Heart left ventricle (tissue), 16 donors: Measurements from ENCODE around the gene CMTM3. TPM values are rescaled to one million over a fixed set of nuclear protein-coding genes. Genes with fewer than 3 reads are reported as not detected.
A peak's percentile ranks its signal among the peaks of the same experiment; 100 is the strongest.
"Not testable (repeated sequence)": the region's sequence is repeated elsewhere in the genome, so short reads cannot be mapped to it uniquely, and the experiment has no call there.

Experiments used
- ATAC-seq, 4 donors: fragments of 200-7000 bp; cut with Tn5 transposase; one replicate each; pipeline ENCODE4 v1.9.1; 2020 to 2022; ENCODE audit warnings: moderate library complexity in 4 of 4, mild to moderate bottlenecking in 3 of 4, moderate number of reproducible peaks in 1 of 4
- DNase-seq, 5 donors: peaks; one replicate each; pipeline ENCODE4 v3.0.0-alpha.2; 2020
- H3K27ac ChIP-seq, 12 donors: fragments of 200-600 bp; sonication (generic) in 4 of 12; one replicate each; pipeline versions ENCODE4 v1.5.0 to v1.8.0; 2016 to 2022; ENCODE audit warnings: mild to moderate bottlenecking in 2 of 12
- H3K27me3 ChIP-seq, 9 donors: fragments of 200-600 bp; sonication (generic) in 2 of 9; one replicate each; pipeline versions ENCODE4 v1.5.1 to v1.8.0; 2016 to 2022; ENCODE audit warnings: mild to moderate bottlenecking in 3 of 9
- H3K36me3 ChIP-seq, 9 donors: fragments of 200-600 bp; sonication (generic) in 2 of 9; one replicate each; pipeline versions ENCODE4 v1.5.0 to v1.8.0; 2018 to 2022; ENCODE audit warnings: mild to moderate bottlenecking in 2 of 9
- H3K4me1 ChIP-seq, 12 donors: fragments of 200-600 bp; sonication (generic) in 4 of 12; one replicate each; pipeline versions ENCODE4 v1.5.0 to v1.8.0; 2016 to 2022; ENCODE audit warnings: mild to moderate bottlenecking in 3 of 12
- H3K4me3 ChIP-seq, 12 donors: fragments of 200-600 bp; sonication (generic) in 4 of 12; one replicate each; pipeline versions ENCODE4 v1.5.0 to v1.8.0; 2017 to 2022; ENCODE audit warnings: mild to moderate bottlenecking in 9 of 12, moderate library complexity in 4 of 12
- H3K9me3 ChIP-seq, 12 donors: fragments of 200-600 bp; sonication (generic) in 4 of 12; one replicate each; pipeline versions ENCODE4 v1.5.0 to v1.8.0; 2016 to 2022; ENCODE audit warnings: mild to moderate bottlenecking in 1 of 12
- CTCF ChIP-seq, 12 donors: fragments of 200-600 bp; sonication (generic) in 4 of 12; IDR thresholded peaks; one replicate each; pipeline versions ENCODE4 v1.5.0 to v1.8.0; 2018 to 2022; ENCODE audit warnings: antibody characterized with exemption in 12 of 12, mild to moderate bottlenecking in 5 of 12
- POLR2A ChIP-seq, 2 donors: fragments of 450-650 bp; IDR thresholded peaks; one replicate each; pipeline ENCODE4 v1.6.1; 2017; ENCODE audit warnings: antibody characterized with exemption in 2 of 2, mild to moderate bottlenecking in 2 of 2, moderate library complexity in 2 of 2
- WGBS, 4 donors: extraction: QIAGEN DNeasy Blood & Tissue Kit in 2 of 4; methylation state at CpG; one replicate each; pipeline versions ENCODE4 v1.1.5 to v1.1.7; 2013 to 2018; 5-methylcytosine and 5-hydroxymethylcytosine counted together
- intact Hi-C, 10 donors: fragments of 100-400 bp; cut with DNase I; formaldehyde crosslinking; loops; one replicate each; pipeline versions ENCODE4 v1.11.1 to v1.14.2; 2022
- polyA plus RNA-seq, 2 donors: library from polyadenylated mRNA; stranded (reverse); fragments of 200-250 nt; gene quantifications; one replicate each; pipeline ENCODE4 v1.2.3, GENCODE V29; 2013
- total RNA-seq, 9 donors: library from RNA; depleted of rRNA in 2 of 9; stranded (reverse); fragments of >200 nt in 2 of 9; fragmentation: NEBNext Ultra II Directional in 3 of 9; extraction: Animal tissue kit (Norgen Biotek cat#: 25700) in 3 of 9; gene quantifications; one replicate each; pipeline versions ENCODE4 v1.1.0 to v1.2.4, GENCODE V29; 2016 to 2023
- donor health status: ischemic (EF 13 %, LVEDD 7.1; RV severe dilation, severe dysfunction).
- donor health status: healthy with polysubstance abuse.
- donor health status: DM: no; HTN: yes; CAD: no.
- donor health status: DM: no; HTN: no; CAD: no.
- donor health status: ischemic (EF 25% LVEDD 6.9; RV normal size, moderate dysfunction).
- donor health status: ischemic (EF 25% LVEDD 5.7; RV mildly dilated, moderate dysfunction).
- donor health status: healthy.
- donor health status: DM: yes; HTN: yes; CAD: no.
- donor health status: ischemic (EF 35%, LVEDD 5.7; RV mildly dilated, moderate dysfunction).
- donor health status: nonischemic (EF 11% LVEDD 7.7; RV severe dilation, severe dysfunction).
- donor health status: DM: yes; HTN: yes; CAD: no.
- donor health status: PGD.
- donor health status: ischemic (EF 29% LVEDD 5.4; RV normal size, mild dysfunction).
- donor health status: nonischemic (EF 23%, LVEDD 6.1; RV moderate dilation, normal function).

Gene CMTM3
- total and polyA plus RNA-seq, 11 donors: 5.8 to 30.9 (median 9.6) TPM

GRCh38 chr16:66608241-66609138 is 4.0 kb downstream of the CMTM3 start:
- ATAC-seq (peak; percentile 44 to 68 (median 56)), DNase-seq (peak; percentile 80 to 92 (median 87))
- WGBS, 4 donors: 33 to 36% (median 34%) methylated on average over 16 to 17 of the region's 17 CpGs
- Histone ChIP-seq H3K27ac (peak overlapping the region in 4 of 12 donors; percentile 9 to 35 (median 15)), H3K27me3 (no peaks in the 10 kb centered on the region), H3K4me3 (no peak overlapping the region), H3K4me1 (peaks cover 0 to 41% (median 20%) of the 10 kb centered on the region in 12 donors), H3K9me3 (no peaks in the 10 kb centered on the region), H3K36me3 (peaks cover 0 to 50% (median 44%) of the 10 kb centered on the region in 9 donors)
- intact Hi-C loops: loop anchor here in 8 of 10 donors (1.0 to 10.0 kb wide), 11 partner anchors 54 to 264 kb away; partner anchors contain the start of genes CKLF (in 3 of the 8) and TK2 (in 3 of the 8)
- TF ChIP-seq POLR2A (IDR thresholded peaks at IDR 0.05) (no peak), CTCF (IDR thresholded peaks at IDR 0.05) (peak; percentile 84 to 95 (median 90))

- intact Hi-C loops: loop anchor here in 8 of 10 donors (5.0 to 10.0 kb wide), 10 partner anchors 54 to 263 kb away; partner anchors contain the start of genes CKLF (in 3 of the 8) and TK2 (in 3 of the 8)
- TF ChIP-seq CTCF (IDR thresholded peaks at IDR 0.05): no peak
- no peak for TF ChIP-seq POLR2A (IDR thresholded peaks at IDR 0.05)
- Histone ChIP-seq H3K9me3 (no peaks in the 10 kb centered on the region), H3K36me3 (peaks cover 0 to 57% (median 47%) of the 10 kb centered on the region in 9 donors), H3K27ac (peak overlapping the region in 4 of 12 donors; percentile 9 to 35 (median 15)), H3K4me1 (peaks cover 0 to 35% (median 16%) of the 10 kb centered on the region in 12 donors), H3K27me3 (no peaks in the 10 kb centered on the region), H3K4me3 (no peak overlapping the region)
- 83 to 85% (median 85%) methylated on average over 10 to 12 of the region's 12 CpGs for WGBS, 4 donors
- ATAC-seq (no peak), DNase-seq (no peak)
Observed at GRCh38 chr16:66609139-66609510, 4.6 kb downstream of the CMTM3 start.

GRCh38 chr16:66610111-66610820 is 5.8 kb downstream of the CMTM3 start:
- intact Hi-C loops: loop anchor here in 2 of 10 donors (5.0 to 10.0 kb wide), 2 partner anchors 85 to 257 kb away; partner anchors contain the start of gene CMTM4 (in 1 of the 2)
- TF ChIP-seq POLR2A (IDR thresholded peaks at IDR 0.05): no peak
- no peak for TF ChIP-seq CTCF (IDR thresholded peaks at IDR 0.05)
- DNase-seq (no peak), ATAC-seq (no peak)
- 86 to 90% (median 89%) methylated on average over 13 to 14 of the region's 14 CpGs for WGBS, 4 donors
- H3K27me3 ChIP-seq: no peaks in the 10 kb centered on the region
- no peak overlapping the region for H3K27ac ChIP-seq
- H3K4me1 ChIP-seq: peaks cover 0 to 34% (median 15%) of the 10 kb centered on the region in 12 donors
- H3K9me3 ChIP-seq: no peaks in the 10 kb centered on the region
- H3K4me3 ChIP-seq: no peak overlapping the region
- H3K36me3 ChIP-seq: peaks cover 0 to 62% (median 50%) of the 10 kb centered on the region in 9 donors

- ATAC-seq, H3K4me3 ChIP-seq, H3K27me3 ChIP-seq, DNase-seq, H3K27ac ChIP-seq, H3K9me3 ChIP-seq: not testable (repeated sequence)
- intact Hi-C loops: loop anchor here in 2 of 10 donors (5.0 to 10.0 kb wide), 2 partner anchors 83 to 255 kb away; partner anchors contain the start of gene CMTM4 (in 1 of the 2)
- 89 to 96% (median 95%) methylated on average over 8 of the region's 8 CpGs for WGBS, 4 donors
- peaks cover 0 to 64% (median 50%) of the 10 kb centered on the region in 9 donors for H3K36me3 ChIP-seq
- H3K4me1 ChIP-seq: peaks cover 0 to 21% (median 11%) of the 10 kb centered on the region in 12 donors
Observed at GRCh38 chr16:66611911-66612310, 7.4 kb downstream of the CMTM3 start.
